Glutamatergic neuron (in vitro differentiated cells): ENCODE data around the gene SLC25A26. TPM values are rescaled to one million over a fixed set of nuclear protein-coding genes. Genes with fewer than 3 reads are reported as not detected.
"Not testable (repeated sequence)": the region's sequence is repeated elsewhere in the genome, so short reads cannot be mapped to it uniquely, and the experiment has no call there.

Source experiments
- DNase-seq: peaks from one replicate; pipeline ENCODE4 v3.0.0; 2022
- H3K27ac Mint-ChIP-seq: one replicate; pipeline ENCODE4 v1.8.0; 2020; ENCODE audit warnings: mild to moderate bottlenecking, mixed read lengths, inconsistent platforms; ENCODE audit not compliant: unreplicated experiment
- H3K27me3 Mint-ChIP-seq: one replicate; pipeline ENCODE4 v1.8.0; 2020; ENCODE audit warnings: mild to moderate bottlenecking, moderate library complexity, mixed read lengths, inconsistent platforms; ENCODE audit not compliant: unreplicated experiment
- H3K36me3 Mint-ChIP-seq: one replicate; pipeline ENCODE4 v1.8.0; 2020; ENCODE audit warnings: mild to moderate bottlenecking, mixed read lengths, inconsistent platforms; ENCODE audit not compliant: unreplicated experiment
- H3K4me1 Mint-ChIP-seq: one replicate; pipeline ENCODE4 v1.8.0; 2020; ENCODE audit warnings: mild to moderate bottlenecking, low read depth, mixed read lengths, inconsistent platforms; ENCODE audit not compliant: unreplicated experiment
- H3K4me3 Mint-ChIP-seq: one replicate; pipeline ENCODE4 v1.8.0; 2020; ENCODE audit warnings: mild to moderate bottlenecking, mixed read lengths, inconsistent platforms; ENCODE audit not compliant: unreplicated experiment
- H3K9me3 Mint-ChIP-seq: one replicate; pipeline ENCODE4 v1.8.0; 2020; ENCODE audit warnings: mild to moderate bottlenecking, moderate library complexity, mixed read lengths, inconsistent platforms; ENCODE audit not compliant: unreplicated experiment
- CTCF ChIP-seq: fragments of 200-600 bp; sonication (generic); IDR thresholded peaks from one replicate; pipeline ENCODE4 v1.5.0; 2021; ENCODE audit not compliant: partially characterized antibody, unreplicated experiment
- total RNA-seq: library from RNA; stranded (reverse); fragmentation: NEBNext Ultra II Directional; extraction: Animal tissue kit (Norgen Biotek cat#: 25700); gene quantifications from one replicate; pipeline ENCODE4 v1.2.1, GENCODE V29; 2021; ENCODE audit not compliant: unreplicated experiment

The SLC25A26 gene
- total RNA-seq, 1 donor from 2014 or later: 12.7 TPM

GRCh38 chr3:66270288-66270687, 49.5 kb downstream of the SLC25A26 start:
- peaks cover 3% of the 10 kb centered on the region for H3K4me1 Mint-ChIP-seq
- H3K36me3 Mint-ChIP-seq: no peaks in the 10 kb centered on the region
- H3K4me3 Mint-ChIP-seq: no peak overlapping the region
- H3K9me3 Mint-ChIP-seq: no peaks in the 10 kb centered on the region
- TF ChIP-seq CTCF: no peak
- no peaks in the 10 kb centered on the region for H3K27me3 Mint-ChIP-seq
- DNase-seq: no peak
- no peak overlapping the region for H3K27ac Mint-ChIP-seq

- no peak overlapping the region for H3K27ac Mint-ChIP-seq
- TF ChIP-seq CTCF: no peak
These were observed 49.9 kb downstream of the SLC25A26 start for GRCh38 chr3:66270701-66271100.

GRCh38 chr3:66271231-66271630, 50.4 kb downstream of the SLC25A26 start:
- Mint-ChIP-seq H3K27me3 (no peaks in the 10 kb centered on the region), H3K36me3 (no peaks in the 10 kb centered on the region), H3K4me1 (peaks cover 3% of the 10 kb centered on the region), H3K9me3 (no peaks in the 10 kb centered on the region), H3K27ac (no peak overlapping the region), H3K4me3 (no peak overlapping the region)
- DNase-seq: no peak
- TF ChIP-seq CTCF: no peak

More at GRCh38 chr3:66270701-66271100, 49.9 kb downstream of the SLC25A26 start:
- DNase-seq: no peak
- Mint-ChIP-seq H3K4me1 (peaks cover 3% of the 10 kb centered on the region), H3K27me3 (no peaks in the 10 kb centered on the region), H3K4me3 (no peak overlapping the region), H3K9me3 (no peaks in the 10 kb centered on the region), H3K36me3 (no peaks in the 10 kb centered on the region)

GRCh38 chr3:66272016-66272415, 51.2 kb downstream of the SLC25A26 start:
- no peaks in the 10 kb centered on the region for H3K36me3 Mint-ChIP-seq
- no peak for TF ChIP-seq CTCF
- H3K27ac Mint-ChIP-seq: no peak overlapping the region
- no peak overlapping the region for H3K4me3 Mint-ChIP-seq
- no peaks in the 10 kb centered on the region for H3K27me3 Mint-ChIP-seq
- H3K9me3 Mint-ChIP-seq: no peaks in the 10 kb centered on the region
- no peak for DNase-seq
- H3K4me1 Mint-ChIP-seq: peaks cover 1% of the 10 kb centered on the region

- H3K36me3 Mint-ChIP-seq, H3K9me3 Mint-ChIP-seq, DNase-seq, H3K27me3 Mint-ChIP-seq, H3K27ac Mint-ChIP-seq, H3K4me3 Mint-ChIP-seq, H3K4me1 Mint-ChIP-seq: not testable (repeated sequence)
These were observed 54.0 kb downstream of the SLC25A26 start for GRCh38 chr3:66274837-66275236.
